Trophoblast cell (in vitro differentiated cells and primary cell): ENCODE measurements around the gene SPRR1A.
A peak's percentile ranks its signal among the peaks of the same experiment; 100 is the strongest.

Experiments
- DNase-seq, 2 donors: peaks; one replicate each; pipeline ENCODE4 v3.0.0-alpha.2; 2016
- H2AFZ ChIP-seq: 2 replicates; pipeline ENCODE4 v1.6.1; 2013; ENCODE audit warnings: low read length, moderate library complexity, mild to moderate bottlenecking; ENCODE audit not compliant: insufficient read depth, poor library complexity
- H2AK5ac ChIP-seq: 2 replicates; pipeline ENCODE4 v1.6.1; 2013; ENCODE audit warnings: mild to moderate bottlenecking, low read length
- H2BK120ac ChIP-seq: 2 replicates; pipeline ENCODE4 v1.6.1; 2013; ENCODE audit warnings: low read length, mild to moderate bottlenecking, moderate library complexity; ENCODE audit not compliant: insufficient read depth, poor library complexity
- H2BK12ac ChIP-seq: 2 replicates; pipeline ENCODE4 v1.6.1; 2013; ENCODE audit warnings: mild to moderate bottlenecking, low read length, moderate library complexity
- H2BK5ac ChIP-seq: 2 replicates; pipeline ENCODE4 v1.6.1; 2013; ENCODE audit warnings: low read length, low read depth, moderate library complexity, mild to moderate bottlenecking; ENCODE audit not compliant: poor library complexity
- H3K14ac ChIP-seq: 2 replicates; pipeline ENCODE4 v1.6.1; 2013; ENCODE audit warnings: mild to moderate bottlenecking, low read length
- H3K18ac ChIP-seq: 2 replicates; pipeline ENCODE4 v1.6.1; 2013; ENCODE audit warnings: mild to moderate bottlenecking, low read length
- H3K23ac ChIP-seq: 2 replicates; pipeline ENCODE4 v1.6.1; 2013; ENCODE audit warnings: low read length
- H3K27ac ChIP-seq: 2 replicates; pipeline ENCODE4 v1.5.1; 2013; ENCODE audit warnings: low read depth, mild to moderate bottlenecking, inconsistent platforms, low read length, moderate library complexity
- H3K27me3 ChIP-seq: 2 replicates; pipeline ENCODE4 v1.6.1; 2013; ENCODE audit warnings: inconsistent platforms, mild to moderate bottlenecking, low read length, moderate library complexity; ENCODE audit not compliant: insufficient read depth
- H3K36me3 ChIP-seq, 2 experiments: 1 replicate in 1 of 2; 2 replicates in 1 of 2; pipeline ENCODE4 v1.6.1; 2013; ENCODE audit warnings: low read length in 2 of 2, mild to moderate bottlenecking in 2 of 2, moderate library complexity in 1 of 2; ENCODE audit not compliant: insufficient read depth in 2 of 2, control insufficient read depth in 1 of 2
- H3K4ac ChIP-seq: 2 replicates; pipeline ENCODE4 v1.6.1; 2013; ENCODE audit warnings: low read depth, mild to moderate bottlenecking, low read length, moderate library complexity
- H3K4me1 ChIP-seq, 2 experiments: 1 replicate in 1 of 2; 2 replicates in 1 of 2; pipeline ENCODE4 v1.6.1; 2013; ENCODE audit warnings: low read length in 2 of 2, mild to moderate bottlenecking in 2 of 2, moderate library complexity in 1 of 2; ENCODE audit not compliant: insufficient read depth in 2 of 2, control insufficient read depth in 1 of 2
- H3K4me2 ChIP-seq: 2 replicates; pipeline ENCODE4 v1.6.1; 2013; ENCODE audit warnings: inconsistent platforms, mild to moderate bottlenecking, low read length, moderate library complexity
- H3K4me3 ChIP-seq: 2 replicates; pipeline ENCODE4 v1.5.1; 2013; ENCODE audit warnings: mild to moderate bottlenecking, low read depth, low read length, inconsistent platforms
- H3K79me1 ChIP-seq: one replicate; pipeline ENCODE4 v1.6.1; 2013; ENCODE audit warnings: low read length
- H3K79me2 ChIP-seq: 2 replicates; pipeline ENCODE4 v1.6.1; 2013; ENCODE audit warnings: low read length, mild to moderate bottlenecking; ENCODE audit not compliant: control insufficient read depth, insufficient read depth, poor library complexity
- H3K9ac ChIP-seq: 2 replicates; pipeline ENCODE4 v1.6.1; 2013; ENCODE audit warnings: mild to moderate bottlenecking, low read length
- H3K9me3 ChIP-seq: 2 replicates; pipeline ENCODE4 v1.6.1; 2013; ENCODE audit warnings: low read depth, mild to moderate bottlenecking, control low read depth, inconsistent platforms, low read length; ENCODE audit not compliant: insufficient read depth
- H4K12ac ChIP-seq: 2 replicates; pipeline ENCODE4 v1.6.1; 2013; ENCODE audit warnings: low read depth, mild to moderate bottlenecking, low read length, moderate library complexity
- H4K8ac ChIP-seq: 2 replicates; pipeline ENCODE4 v1.6.1; 2013; ENCODE audit warnings: low read depth, mild to moderate bottlenecking, low read length, moderate library complexity
- H4K91ac ChIP-seq: one replicate; pipeline ENCODE4 v1.6.1; 2013; ENCODE audit warnings: low read depth, mild to moderate bottlenecking, low read length, moderate library complexity
- WGBS: extraction: QIAGEN DNeasy Blood & Tissue Kit; methylation state at CpG from one replicate; pipeline ENCODE4 v1.1.7; 2013; ENCODE audit warnings: missing lambda C conversion rate; ENCODE audit not compliant: insufficient read length, insufficient coverage; ENCODE audit errors: extremely low coverage; 5-methylcytosine and 5-hydroxymethylcytosine counted together

The SPRR1A gene

GRCh38 chr1:152997901-152998300 lies 14.0 kb downstream of the SPRR1A start:
- Histone ChIP-seq H2BK5ac (no peak overlapping the region), H3K23ac (no peak overlapping the region), H2BK120ac (no peak overlapping the region), H3K4me1 (peaks cover 16 to 23% of the 10 kb centered on the region in 2 experiments), H2BK12ac (no peak overlapping the region), H3K79me1 (no peaks in the 10 kb centered on the region), H3K18ac (no peak overlapping the region), H3K14ac (no peak overlapping the region), H3K9me3 (peaks cover under 1% of the 10 kb centered on the region), H2AK5ac (no peak overlapping the region), H3K36me3 (no peaks in the 10 kb centered on the region), H3K79me2 (no peaks in the 10 kb centered on the region), H4K91ac (no peak overlapping the region), H3K27me3 (no peaks in the 10 kb centered on the region), H4K8ac (no peak overlapping the region), H2AFZ (no peak overlapping the region), H3K4ac (no peak overlapping the region), H3K9ac (no peak overlapping the region), H3K4me2 (no peak overlapping the region), H3K27ac (no peak overlapping the region), H3K4me3 (no peak overlapping the region), H4K12ac (no peak overlapping the region)
- peak; percentile 40 to 94 for DNase-seq
- no CpG with 5 or more reads among the region's 7 CpGs for WGBS

GRCh38 chr1:152998476-152998875 lies 14.6 kb downstream of the SPRR1A start:
- no peak overlapping the region for H4K8ac ChIP-seq
- no peaks in the 10 kb centered on the region for H3K27me3 ChIP-seq
- H3K14ac ChIP-seq, result no peak overlapping the region
- H3K23ac ChIP-seq, result no peak overlapping the region
- no peak overlapping the region for H3K4me2 ChIP-seq
- H3K79me1 ChIP-seq, result no peaks in the 10 kb centered on the region
- H4K12ac ChIP-seq, result no peak overlapping the region
- H3K27ac ChIP-seq, result no peak overlapping the region
- H3K18ac ChIP-seq, result no peak overlapping the region
- H2BK5ac ChIP-seq, result no peak overlapping the region
- DNase-seq, result peak; percentile 42 to 63
- no peak overlapping the region for H3K4ac ChIP-seq
- no peak overlapping the region for H2BK120ac ChIP-seq
- peaks cover 16 to 23% of the 10 kb centered on the region in 2 experiments for H3K4me1 ChIP-seq
- H3K36me3 ChIP-seq, result no peaks in the 10 kb centered on the region
- H2BK12ac ChIP-seq, result no peak overlapping the region
- H3K9ac ChIP-seq, result no peak overlapping the region
- H3K79me2 ChIP-seq, result peaks cover 1% of the 10 kb centered on the region
- no peak overlapping the region for H2AFZ ChIP-seq
- H3K4me3 ChIP-seq, result no peak overlapping the region
- H4K91ac ChIP-seq, result peak overlapping the region; percentile 43
- no CpG with 5 or more reads among the region's 4 CpGs for WGBS
- H3K9me3 ChIP-seq, result no peaks in the 10 kb centered on the region
- H2AK5ac ChIP-seq, result no peak overlapping the region

GRCh38 chr1:152999818-153000217 lies 15.9 kb downstream of the SPRR1A start:
- Histone ChIP-seq H2BK12ac (peak overlapping the region; percentile 1), H3K79me1 (no peaks in the 10 kb centered on the region), H3K9me3 (no peaks in the 10 kb centered on the region), H4K91ac (no peak overlapping the region), H2BK120ac (no peak overlapping the region), H3K4me3 (no peak overlapping the region), H3K79me2 (peaks cover 1% of the 10 kb centered on the region), H3K4ac (no peak overlapping the region), H3K18ac (no peak overlapping the region), H2AFZ (no peak overlapping the region), H4K8ac (no peak overlapping the region), H3K4me2 (no peak overlapping the region), H3K4me1 (peaks cover 16 to 23% of the 10 kb centered on the region in 2 experiments), H2BK5ac (no peak overlapping the region), H3K36me3 (no peaks in the 10 kb centered on the region), H3K27ac (no peak overlapping the region), H3K14ac (no peak overlapping the region), H2AK5ac (no peak overlapping the region), H3K23ac (no peak overlapping the region), H3K9ac (no peak overlapping the region), H3K27me3 (no peaks in the 10 kb centered on the region), H4K12ac (no peak overlapping the region)
- DNase-seq, result peak in 1 of 2 donors; percentile 18
- WGBS, result no CpG with 5 or more reads among the region's 6 CpGs

GRCh38 chr1:153000294-153000693 lies 16.4 kb downstream of the SPRR1A start:
- no peak overlapping the region for H4K12ac ChIP-seq
- WGBS, result no CpG with 5 or more reads among the region's 1 CpG
- no peaks in the 10 kb centered on the region for H3K36me3 ChIP-seq
- no peak overlapping the region for H3K14ac ChIP-seq
- H2AK5ac ChIP-seq, result no peak overlapping the region
- H3K23ac ChIP-seq, result no peak overlapping the region
- no peaks in the 10 kb centered on the region for H3K79me1 ChIP-seq
- H2BK5ac ChIP-seq, result no peak overlapping the region
- H3K79me2 ChIP-seq, result peaks cover 1% of the 10 kb centered on the region
- H3K4me3 ChIP-seq, result no peak overlapping the region
- no peak overlapping the region for H3K9ac ChIP-seq
- H3K4me1 ChIP-seq, result peaks cover 16 to 23% of the 10 kb centered on the region in 2 experiments
- H3K18ac ChIP-seq, result no peak overlapping the region
- H4K8ac ChIP-seq, result no peak overlapping the region
- no peak overlapping the region for H4K91ac ChIP-seq
- no peak for DNase-seq
- H2BK120ac ChIP-seq, result no peak overlapping the region
- H2AFZ ChIP-seq, result no peak overlapping the region
- H3K9me3 ChIP-seq, result no peaks in the 10 kb centered on the region
- H3K4me2 ChIP-seq, result no peak overlapping the region
- H2BK12ac ChIP-seq, result peak overlapping the region; percentile 15
- H3K27ac ChIP-seq, result no peak overlapping the region
- no peak overlapping the region for H3K4ac ChIP-seq
- no peaks in the 10 kb centered on the region for H3K27me3 ChIP-seq
